Transverse colon (tissue), 4 donors: Measurements from ENCODE around the gene ATP8B4. TPM values are rescaled to one million over a fixed set of nuclear protein-coding genes. Genes with fewer than 3 reads are reported as not detected.

Source experiments
- DNase-seq: peaks from one replicate; pipeline ENCODE4 v3.0.0-alpha.2; 2019
- H3K27ac ChIP-seq, 4 donors: fragments of 200-600 bp; sonication (generic); 2 replicates each; pipeline ENCODE4 v1.5.1; 2016 to 2018; ENCODE audit warnings: inconsistent platforms in 4 of 4
- H3K27me3 ChIP-seq: fragments of 200-600 bp; sonication (generic); 2 replicates; pipeline ENCODE4 v1.5.1; 2017; ENCODE audit warnings: inconsistent platforms
- H3K36me3 ChIP-seq, 4 donors: fragments of 200-600 bp; sonication (generic); 2 replicates each; pipeline ENCODE4 v1.5.1; 2017 to 2019; ENCODE audit warnings: inconsistent platforms in 4 of 4
- H3K4me1 ChIP-seq, 4 donors: fragments of 200-600 bp; sonication (generic); 2 replicates each; pipeline ENCODE4 v1.5.1; 2017 to 2020; ENCODE audit warnings: inconsistent platforms in 4 of 4
- H3K4me3 ChIP-seq, 4 donors: fragments of 200-600 bp; sonication (generic); 1 replicate in 1 of 4; 2 replicates in 3 of 4; pipeline versions ENCODE4 v1.5.1 to v1.6.1; 2017 to 2019; ENCODE audit warnings: inconsistent platforms in 4 of 4
- H3K9me3 ChIP-seq, 2 donors: fragments of 200-600 bp; sonication (generic); 2 replicates each; pipeline ENCODE4 v1.5.1; 2017 to 2019; ENCODE audit warnings: inconsistent platforms in 2 of 2
- CTCF ChIP-seq, 5 experiments: fragments of 200-600 bp in 3 of 5; fragments of 450-650 bp in 2 of 5; sonication (generic) in 3 of 5; IDR thresholded peaks; 1 replicate in 2 of 5; 2 replicates in 3 of 5; pipeline ENCODE4 v1.5.1; 2016 to 2017; ENCODE audit warnings: antibody characterized with exemption in 5 of 5, inconsistent platforms in 3 of 5, mild to moderate bottlenecking in 2 of 5, moderate library complexity in 1 of 5
- EP300 ChIP-seq: sonication (generic); formaldehyde crosslinking; IDR thresholded peaks from one replicate; pipeline ENCODE4 v1.6.1; 2017; ENCODE audit warnings: antibody characterized with exemption, low read depth
- POLR2A ChIP-seq: fragments of 450-650 bp; IDR thresholded peaks from one replicate; pipeline ENCODE4 v1.6.1; 2016; ENCODE audit warnings: antibody characterized with exemption, mild to moderate bottlenecking, moderate library complexity
- POLR2AphosphoS5 ChIP-seq, 3 donors: sonication (generic); formaldehyde crosslinking; IDR thresholded peaks; one replicate each; pipeline ENCODE4 v1.6.1; 2016; ENCODE audit warnings: antibody characterized with exemption in 3 of 3
- WGBS, 2 donors: methylation state at CpG; one replicate each; pipeline ENCODE4 v1.1.5; 2018; ENCODE audit warnings: low coverage in 1 of 2; 5-methylcytosine and 5-hydroxymethylcytosine counted together
- in situ Hi-C, 4 donors: fragments of 200-750 bp; cut with MboI; loops; one replicate each; pipeline versions ENCODE4 v1.15.0 to v1.15.1; 2017; ENCODE audit warnings: low sequenced_read_pairs in 3 of 4, low pct_ligation_motif_present in 1 of 4, low pct_unique_long_range_greater_than_20kb in 1 of 4
- intact Hi-C: fragments of 100-400 bp; cut with DNase I; formaldehyde crosslinking; loops from one replicate; pipeline ENCODE4 v1.15.1; 2023; ENCODE audit warnings: low total_unique reads
- total RNA-seq, 4 donors: library from RNA; depleted of rRNA; stranded (reverse); fragments of >200 nt; gene quantifications; one replicate each; pipeline ENCODE4 v1.1.0, GENCODE V29; 2016

The ATP8B4 gene
- total RNA-seq, 4 donors from 2014 or later = 6.2 to 26.2 (median 8.5) TPM

- in situ Hi-C loops (loop anchor here (25.0 kb wide), 4 partner anchors 719 to 1269 kb away; partner anchors contain the start of gene FGF7 (in 1 of the 4)), intact Hi-C loops (loop anchor here (10.0 kb wide), 1 partner anchor 897 kb away; no protein-coding TSS in a partner anchor)
- Histone ChIP-seq H3K9me3 (no peaks in the 10 kb centered on the region), H3K4me1 (no peaks in the 10 kb centered on the region), H3K27me3 (no peaks in the 10 kb centered on the region), H3K27ac (no peak overlapping the region), H3K4me3 (no peak overlapping the region), H3K36me3 (no peaks in the 10 kb centered on the region)
- DNase-seq = no peak
- 92% methylated on average over 1 of the region's 1 CpG for WGBS, 2 donors
- no peak for TF ChIP-seq POLR2AphosphoS5 (IDR thresholded peaks at IDR 0.05)
- TF ChIP-seq CTCF (IDR thresholded peaks at IDR 0.05) = no peak
- no peak for TF ChIP-seq EP300
- TF ChIP-seq POLR2A = no peak
Measured at GRCh38 chr15:50131617-50132016, 12.6 kb upstream of the ATP8B4 start.

GRCh38 chr15:50128266-50128665 is 9.2 kb upstream of the ATP8B4 start:
- no peak overlapping the region for H3K27ac ChIP-seq

GRCh38 chr15:50127255-50127777 is 8.3 kb upstream of the ATP8B4 start:
- Histone ChIP-seq H3K27me3 (no peaks in the 10 kb centered on the region), H3K27ac (no peak overlapping the region), H3K9me3 (peaks cover 0 to 8% of the 10 kb centered on the region in 2 donors), H3K4me1 (no peaks in the 10 kb centered on the region), H3K4me3 (no peak overlapping the region), H3K36me3 (no peaks in the 10 kb centered on the region)
- intact Hi-C loops = no loop called here
- WGBS, 2 donors = 84 to 94% methylated on average over 2 to 4 of the region's 4 CpGs
- in situ Hi-C loops = loop anchor here (25.0 kb wide), 4 partner anchors 715 to 1265 kb away; partner anchors contain the start of gene FGF7 (in 1 of the 4)
- DNase-seq = no peak
- TF ChIP-seq EP300 (no peak), CTCF (IDR thresholded peaks at IDR 0.05) (no peak), POLR2AphosphoS5 (IDR thresholded peaks at IDR 0.05) (no peak), POLR2A (no peak)

More at GRCh38 chr15:50128266-50128665, 9.2 kb upstream of the ATP8B4 start:
- Histone ChIP-seq H3K4me1 (no peaks in the 10 kb centered on the region), H3K36me3 (no peaks in the 10 kb centered on the region), H3K4me3 (no peak overlapping the region), H3K27me3 (no peaks in the 10 kb centered on the region), H3K9me3 (peaks cover 0 to 7% of the 10 kb centered on the region in 2 donors)
- TF ChIP-seq POLR2A (no peak), POLR2AphosphoS5 (IDR thresholded peaks at IDR 0.05) (no peak), CTCF (IDR thresholded peaks at IDR 0.05) (no peak), EP300 (no peak)
- in situ Hi-C loops = loop anchor here (25.0 kb wide), 4 partner anchors 716 to 1266 kb away; partner anchors contain the start of gene FGF7 (in 1 of the 4)
- DNase-seq = peak; percentile 48
- intact Hi-C loops = no loop called here

GRCh38 chr15:50126072-50126471 is 7.0 kb upstream of the ATP8B4 start:
- no peaks in the 10 kb centered on the region for H3K4me1 ChIP-seq
- TF ChIP-seq POLR2AphosphoS5 (IDR thresholded peaks at IDR 0.05) (no peak), POLR2A (no peak), CTCF (IDR thresholded peaks at IDR 0.05) (no peak), EP300 (no peak)
- in situ Hi-C loops (loop anchor here (25.0 kb wide), 4 partner anchors 714 to 1264 kb away; partner anchors contain the start of gene FGF7 (in 1 of the 4)), intact Hi-C loops (no loop called here)
- no peak overlapping the region for H3K27ac ChIP-seq
- H3K9me3 ChIP-seq = peaks cover 0 to 8% of the 10 kb centered on the region in 2 donors
- no peaks in the 10 kb centered on the region for H3K36me3 ChIP-seq
- H3K4me3 ChIP-seq = no peak overlapping the region
- 81 to 89% methylated on average over 4 of the region's 4 CpGs for WGBS, 2 donors
- no peaks in the 10 kb centered on the region for H3K27me3 ChIP-seq
- no peak for DNase-seq
